MM.1S (cell line): ENCODE measurements around the gene ZNF776.
"Not testable (repeated sequence)": the region's sequence is repeated elsewhere in the genome, so short reads cannot be mapped to it uniquely, and the experiment has no call there.

Source experiments
- DNase-seq: peaks from one replicate; pipeline ENCODE4 v3.0.0-alpha.2; 2015
- H2AFZ ChIP-seq: fragments of 300-600 bp; sonication (generic); 2 replicates; pipeline ENCODE4 v1.6.0; 2016; ENCODE audit warnings: antibody characterized with exemption, low read length
- H3F3A ChIP-seq: fragments of 300-600 bp; sonication (generic); 2 replicates; pipeline ENCODE4 v1.6.1; 2016; ENCODE audit warnings: mild to moderate bottlenecking, antibody characterized with exemption, low read length, moderate library complexity, mixed read lengths; ENCODE audit not compliant: insufficient read depth
- H3K27ac ChIP-seq: fragments of 300-600 bp; sonication (generic); 2 replicates; pipeline ENCODE4 v1.5.1; 2016; ENCODE audit warnings: mild to moderate bottlenecking, low read length
- H3K27me3 ChIP-seq: fragments of 300-600 bp; sonication (generic); replicated peaks from 2 replicates; pipeline ENCODE4 v1.6.0; 2016; ENCODE audit warnings: low read length; ENCODE audit not compliant: insufficient read depth
- H3K36me3 ChIP-seq: fragments of 300-600 bp; sonication (generic); replicated peaks from 2 replicates; pipeline ENCODE4 v1.6.1; 2016; ENCODE audit warnings: mild to moderate bottlenecking, low read length, mixed read lengths; ENCODE audit not compliant: insufficient read depth
- H3K4me1 ChIP-seq: fragments of 300-600 bp; sonication (generic); 2 replicates; pipeline ENCODE4 v1.6.1; 2016; ENCODE audit warnings: low read length, mixed read lengths
- H3K4me2 ChIP-seq: fragments of 300-600 bp; sonication (generic); 2 replicates; pipeline ENCODE4 v1.6.0; 2016; ENCODE audit warnings: low read depth, low read length
- H3K4me3 ChIP-seq: fragments of 300-600 bp; sonication (generic); 2 replicates; pipeline ENCODE4 v1.5.1; 2016; ENCODE audit warnings: low read length, mixed read lengths
- H3K79me2 ChIP-seq: fragments of 300-600 bp; sonication (generic); 2 replicates; pipeline ENCODE4 v1.6.1; 2016; ENCODE audit warnings: mixed run types, low read length, mixed read lengths
- H3K9ac ChIP-seq: fragments of 300-600 bp; sonication (generic); 2 replicates; pipeline ENCODE4 v1.6.1; 2016; ENCODE audit warnings: low read length, mixed read lengths
- H3K9me2 ChIP-seq: fragments of 300-600 bp; sonication (generic); replicated peaks from 2 replicates; pipeline ENCODE4 v1.6.1; 2016; ENCODE audit warnings: mild to moderate bottlenecking, low read length, mixed read lengths; ENCODE audit not compliant: insufficient read depth
- H3K9me3 ChIP-seq: fragments of 300-600 bp; sonication (generic); replicated peaks from 2 replicates; pipeline ENCODE4 v1.6.1; 2016; ENCODE audit warnings: mild to moderate bottlenecking, low read length, mixed read lengths; ENCODE audit not compliant: insufficient read depth
- H4K20me1 ChIP-seq: fragments of 300-600 bp; sonication (generic); 2 replicates; pipeline ENCODE4 v1.6.1; 2016; ENCODE audit warnings: mild to moderate bottlenecking, low read length, moderate library complexity, mixed read lengths; ENCODE audit not compliant: insufficient read depth
- CTCF ChIP-seq: fragments of 300-600 bp; sonication (generic); IDR thresholded peaks from 2 replicates; pipeline ENCODE4 v1.5.1; 2016; ENCODE audit warnings: antibody characterized with exemption, low read length, mixed read lengths
- EZH2 ChIP-seq: fragments of 300-600 bp; sonication (generic); optimal IDR thresholded peaks from 2 replicates; pipeline ENCODE3; 2017; ENCODE audit warnings: low read depth, mild to moderate bottlenecking, antibody characterized with exemption, low read length, mixed read lengths
- EZH2phosphoT487 ChIP-seq: fragments of 300-600 bp; sonication (generic); IDR thresholded peaks from 2 replicates; pipeline ENCODE4 v1.6.1; 2018; ENCODE audit warnings: antibody characterized with exemption, low read length

ZNF776 gene

DNA sequence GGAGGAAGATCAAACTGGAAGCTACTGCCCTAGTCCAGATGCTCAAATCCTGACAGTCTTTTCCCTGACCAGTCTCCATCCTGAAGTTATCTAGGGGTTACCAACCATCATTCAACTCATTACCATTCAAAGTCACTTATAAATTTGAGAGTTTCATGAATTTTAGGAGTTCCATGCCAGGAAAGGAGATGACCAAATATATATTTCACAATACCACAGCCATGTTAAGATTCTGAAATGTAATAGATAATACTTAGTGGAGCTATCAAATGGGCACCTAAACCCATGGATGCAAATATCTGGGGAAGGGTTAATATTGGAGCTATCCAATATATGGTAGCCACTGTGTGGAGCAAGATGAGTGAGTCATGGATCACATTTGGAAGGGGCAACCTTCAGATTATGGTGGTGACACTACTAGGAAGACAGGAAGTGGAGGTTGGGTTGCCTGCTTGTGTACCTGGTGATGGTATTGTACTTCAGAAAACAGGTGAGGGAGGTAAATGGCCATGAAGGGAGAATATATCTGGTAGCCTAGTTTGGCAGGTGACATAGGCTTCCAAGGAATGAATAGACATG is 41.6 kb downstream of the ZNF776 start:
- Histone ChIP-seq H3K27ac (no peak overlapping the region), H3K27me3 (no peaks in the 10 kb centered on the region), H3K79me2 (no peaks in the 10 kb centered on the region; the same call in 1 of the 2 replicates), H3K4me2 (no peak overlapping the region), H3K9me2 (no peaks in the 10 kb centered on the region), H3K9me3 (no peaks in the 10 kb centered on the region), H3K4me1 (no peaks in the 10 kb centered on the region), H3K36me3 (peaks cover 3% of the 10 kb centered on the region; the same call in 1 of the 2 replicates), H3K4me3 (no peak overlapping the region), H3K9ac (no peak overlapping the region), H3F3A (no peaks in the 10 kb centered on the region), H4K20me1 (no peaks in the 10 kb centered on the region), H2AFZ (no peak overlapping the region)
- TF ChIP-seq CTCF (no peak), EZH2 (no peak), EZH2phosphoT487 (no peak)
- DNase-seq = no peak

DNA sequence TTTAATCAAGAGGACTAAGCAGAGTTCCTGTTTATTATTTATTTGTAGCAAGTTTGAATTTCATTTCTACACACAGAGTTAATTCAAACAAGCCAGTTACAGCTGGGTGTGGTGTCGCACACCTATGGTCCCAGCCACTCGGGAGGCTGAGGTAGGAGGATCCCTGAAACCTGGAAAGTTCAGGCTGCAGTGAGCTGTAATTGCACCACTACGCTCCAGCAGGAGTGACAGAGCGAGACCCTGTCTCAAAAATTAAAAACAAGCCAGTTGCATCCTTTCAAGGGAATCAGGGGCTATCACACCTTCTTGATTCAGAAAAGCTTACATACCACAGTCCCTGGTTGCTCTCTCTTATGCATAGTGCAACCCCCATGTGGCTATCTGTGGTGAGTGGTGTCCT is 42.7 kb downstream of the ZNF776 start:
- Histone ChIP-seq H3K79me2 (no peaks in the 10 kb centered on the region; the same call in 1 of the 2 replicates), H3K27ac (no peak overlapping the region), H3K4me3 (no peak overlapping the region), H3K9me3 (no peaks in the 10 kb centered on the region), H3K9me2 (no peaks in the 10 kb centered on the region), H3K36me3 (peaks cover 3% of the 10 kb centered on the region; the same call in 1 of the 2 replicates), H3K4me1 (no peaks in the 10 kb centered on the region), H3K9ac (no peak overlapping the region), H2AFZ (no peak overlapping the region), H4K20me1 (no peaks in the 10 kb centered on the region), H3F3A (no peaks in the 10 kb centered on the region), H3K27me3 (no peaks in the 10 kb centered on the region), H3K4me2 (no peak overlapping the region)
- DNase-seq = no peak
- TF ChIP-seq CTCF = no peak
- no peak for TF ChIP-seq EZH2
- no peak for TF ChIP-seq EZH2phosphoT487

DNA sequence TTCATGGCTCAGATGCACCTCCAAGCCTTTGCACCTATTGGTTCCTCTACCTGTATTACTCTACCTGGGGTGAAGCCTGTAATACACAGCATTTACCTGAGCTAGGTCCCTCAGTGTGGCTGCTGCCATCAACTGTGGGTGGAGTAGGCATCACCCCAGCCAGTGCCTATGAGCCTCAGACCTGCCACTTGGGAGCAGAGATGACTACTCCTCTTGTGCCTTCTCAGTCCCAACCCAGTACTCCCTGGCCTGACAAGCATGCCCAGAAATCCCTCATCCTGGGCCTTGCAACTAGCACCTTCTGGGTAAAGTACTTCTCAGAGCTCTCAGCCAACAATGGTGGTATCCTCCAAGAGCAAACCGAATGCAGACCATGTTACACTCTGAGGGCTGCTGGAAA is 50.0 kb downstream of the ZNF776 start:
- not testable (repeated sequence) for H3K4me3 ChIP-seq, H3K27ac ChIP-seq, H3K79me2 ChIP-seq, H3K36me3 ChIP-seq, H2AFZ ChIP-seq, H4K20me1 ChIP-seq, H3K27me3 ChIP-seq, H3K4me2 ChIP-seq, H3K9me2 ChIP-seq, DNase-seq, H3K9me3 ChIP-seq, H3K4me1 ChIP-seq, H3F3A ChIP-seq, H3K9ac ChIP-seq

DNA sequence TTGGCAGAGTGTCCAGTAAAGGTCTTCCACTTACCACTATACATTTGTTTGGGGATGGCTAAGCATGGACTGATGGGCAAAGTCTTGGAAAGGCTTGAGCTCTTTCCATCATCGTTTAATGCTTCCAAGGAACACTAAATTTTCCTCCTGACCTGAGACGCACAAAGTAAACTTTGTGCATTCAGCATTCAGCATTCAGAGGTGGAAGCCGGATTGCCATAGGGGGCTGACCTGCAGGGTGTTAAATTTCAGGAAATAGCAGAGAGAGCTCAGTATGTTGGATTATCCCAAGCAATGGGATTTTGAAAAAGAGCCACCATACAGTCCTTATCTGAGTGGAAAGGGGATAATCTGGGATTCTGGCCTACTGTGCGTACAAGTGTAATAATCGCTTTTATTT is 54.1 kb downstream of the ZNF776 start:
- Histone ChIP-seq H3K9ac (no peak overlapping the region), H3K36me3 (no peaks in the 10 kb centered on the region), H3K9me2 (no peaks in the 10 kb centered on the region), H3K27me3 (no peaks in the 10 kb centered on the region), H2AFZ (no peak overlapping the region), H4K20me1 (no peaks in the 10 kb centered on the region), H3K4me1 (no peaks in the 10 kb centered on the region), H3K79me2 (0 out of 2 replicates have a peak, but pooled peaks cover 2% of the 10 kb centered on the region), H3K4me3 (no peak overlapping the region), H3F3A (no peaks in the 10 kb centered on the region), H3K4me2 (no peak overlapping the region), H3K9me3 (no peaks in the 10 kb centered on the region), H3K27ac (no peak overlapping the region)
- TF ChIP-seq EZH2 (no peak), CTCF (no peak), EZH2phosphoT487 (no peak)
- no peak for DNase-seq
